ENCODE data around the gene CCNB2.
"Not testable (repeated sequence)": the region's sequence is repeated elsewhere in the genome, so short reads cannot be mapped to it uniquely, and the experiment has no call there.

Gene CCNB2

GRCh38 chr15:59104912-59105732 is at the start of gene CCNB2:
CCNB2 (plus strand) TSS chr15:59105146; CDS start chr15:59105269, 123 bp downstream.
- DNase-seq, result peak; percentile 43

DNA sequence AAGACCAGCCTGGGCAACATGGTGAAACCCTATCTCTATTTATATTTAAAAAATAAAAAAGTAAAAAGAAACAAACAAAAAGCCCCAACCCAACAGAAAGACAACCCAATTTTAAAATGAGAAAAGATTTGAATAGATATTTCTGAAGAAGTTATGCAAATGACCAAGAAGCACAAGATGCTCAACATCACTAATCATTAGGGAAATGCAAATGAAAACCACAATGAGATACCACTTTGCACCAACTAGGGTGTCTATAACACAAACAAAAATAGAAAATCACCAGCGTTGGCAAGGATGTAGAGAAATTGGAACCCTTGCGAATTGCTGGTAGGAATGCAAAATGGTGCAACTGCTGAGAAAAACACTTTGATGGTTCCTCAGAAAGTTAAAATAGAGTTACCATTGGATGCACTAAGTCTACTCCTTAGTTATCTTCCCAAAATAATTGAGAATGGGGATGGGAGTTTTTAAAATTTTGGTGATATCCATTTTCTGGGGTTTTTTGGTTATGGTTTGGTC is 45.8 kb upstream of the CCNB2 start:
- no peak for DNase-seq

GRCh38 chr15:59060348-59060747 is 44.6 kb upstream of the CCNB2 start:
- no peak for DNase-seq

GRCh38 chr15:59063042-59063441 is 41.9 kb upstream of the CCNB2 start:
- no peak for DNase-seq

- DNase-seq, result no peak
Observed at GRCh38 chr15:59069430-59069829, 35.5 kb upstream of the CCNB2 start.

DNA sequence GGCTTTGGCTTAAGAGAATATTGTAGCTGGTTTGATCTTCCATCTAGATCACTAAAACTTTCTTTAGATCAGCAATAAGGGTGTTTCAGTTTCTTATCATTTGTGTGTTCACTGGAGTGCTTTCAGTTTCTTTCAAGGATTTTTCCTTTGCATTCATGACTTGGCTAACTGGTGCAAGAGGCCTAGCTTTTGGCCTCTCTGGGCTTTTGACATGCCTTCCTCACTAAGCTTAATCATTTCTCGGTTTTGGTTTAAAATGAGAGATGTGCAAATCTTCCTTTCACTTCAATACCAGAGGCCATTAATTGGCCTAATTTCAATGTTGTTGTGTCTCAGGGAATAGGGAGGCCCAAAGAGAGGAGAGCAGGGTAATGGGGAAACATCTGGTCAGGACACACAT is 30.3 kb upstream of the CCNB2 start:
- no peak for DNase-seq

GRCh38 chr15:59087731-59088130 is 17.2 kb upstream of the CCNB2 start:
- no peak for DNase-seq

DNA sequence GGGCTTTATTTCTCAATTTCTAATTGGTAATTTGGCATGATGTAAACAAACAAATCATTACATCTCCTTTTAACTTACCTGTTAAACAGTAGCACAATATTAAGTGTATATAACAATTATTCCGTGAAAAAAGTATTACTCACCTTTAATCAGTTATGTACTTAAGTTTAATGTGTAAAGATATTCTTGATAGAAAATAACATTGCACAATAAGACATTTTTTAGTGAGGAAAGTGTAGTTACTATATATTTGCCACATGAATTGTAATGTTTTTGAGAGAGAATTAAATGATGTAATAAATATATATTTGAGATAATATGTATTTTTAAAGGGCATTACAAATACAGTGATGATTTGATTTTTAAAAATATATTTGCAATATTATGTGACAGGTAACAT is 10.9 kb upstream of the CCNB2 start:
- DNase-seq, result no peak

DNA sequence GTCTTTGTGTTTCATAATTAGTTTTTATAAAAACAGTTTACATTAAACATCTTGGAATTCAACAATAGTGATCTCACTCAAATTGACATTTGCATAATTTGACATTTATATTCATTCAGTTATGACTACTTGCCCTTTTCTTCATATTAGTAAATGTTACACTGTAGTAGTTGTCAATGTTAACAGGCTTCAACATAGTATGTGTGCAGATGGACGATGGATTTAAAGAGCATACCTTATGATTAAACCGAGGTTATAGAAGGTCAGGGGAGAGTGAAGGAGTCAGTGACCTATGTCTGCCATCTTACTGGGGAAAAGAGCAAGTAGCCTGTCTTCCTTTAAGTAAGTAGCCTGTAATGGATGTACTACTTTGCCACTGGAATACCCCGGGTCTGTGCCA is 8.5 kb upstream of the CCNB2 start:
- no peak for DNase-seq

- no peak for DNase-seq
Observed at GRCh38 chr15:59099162-59099685, 5.7 kb upstream of the CCNB2 start.

DNA sequence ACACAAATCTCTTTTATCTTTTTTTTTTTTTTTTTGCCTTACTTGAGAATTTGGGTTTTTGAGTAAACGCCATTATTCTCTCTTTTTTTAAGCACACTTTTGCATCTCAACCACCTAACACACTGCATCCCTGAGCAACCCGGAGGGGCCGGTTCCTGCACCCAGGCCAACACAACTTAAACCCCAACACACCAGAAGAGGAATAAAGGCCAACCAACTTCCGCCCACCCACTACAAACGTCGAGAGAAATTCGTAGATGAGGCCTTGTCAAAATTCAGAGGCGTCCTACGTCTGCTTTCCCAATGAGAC is 389 bp upstream of the CCNB2 start:
- no peak for DNase-seq

GRCh38 chr15:59105854-59106253 is 908 bp downstream of the CCNB2 start:
- no peak for DNase-seq

GRCh38 chr15:59111251-59111650 is 6.3 kb downstream of the CCNB2 start:
- DNase-seq, result no peak

- no peak for DNase-seq
Observed at GRCh38 chr15:59115047-59115446, 10.1 kb downstream of the CCNB2 start.

- DNase-seq, result no peak
Observed at GRCh38 chr15:59116141-59116540, 11.2 kb downstream of the CCNB2 start.

GRCh38 chr15:59116771-59117170 is 11.8 kb downstream of the CCNB2 start:
- no peak for DNase-seq

- DNase-seq, result no peak
Observed at GRCh38 chr15:59119625-59120024, 14.7 kb downstream of the CCNB2 start.

- DNase-seq, result no peak
Observed at GRCh38 chr15:59120937-59121336, 16.0 kb downstream of the CCNB2 start.

DNA sequence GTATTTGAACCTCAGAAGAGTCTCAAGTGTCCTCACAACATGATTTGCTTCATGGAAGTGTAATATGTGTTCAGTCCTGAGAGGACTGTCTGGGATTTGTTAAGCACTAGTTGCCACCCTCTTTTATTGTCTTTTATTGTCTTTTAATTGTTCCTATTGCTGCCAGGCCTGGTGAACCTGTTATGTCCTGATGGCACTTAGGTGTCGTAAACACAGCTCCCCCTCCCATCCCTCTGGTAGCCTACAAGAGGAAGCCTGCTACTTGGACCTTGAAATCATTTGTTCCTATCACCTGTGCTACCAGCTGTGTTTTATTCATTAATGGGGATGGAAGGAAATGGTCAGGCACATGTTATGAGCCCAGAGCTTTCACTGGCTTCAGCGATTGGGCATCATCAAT is 19.3 kb downstream of the CCNB2 start:
- DNase-seq, result no peak

GRCh38 chr15:59125683-59126082 is 20.7 kb downstream of the CCNB2 start:
- DNase-seq, result not testable (repeated sequence)

DNA sequence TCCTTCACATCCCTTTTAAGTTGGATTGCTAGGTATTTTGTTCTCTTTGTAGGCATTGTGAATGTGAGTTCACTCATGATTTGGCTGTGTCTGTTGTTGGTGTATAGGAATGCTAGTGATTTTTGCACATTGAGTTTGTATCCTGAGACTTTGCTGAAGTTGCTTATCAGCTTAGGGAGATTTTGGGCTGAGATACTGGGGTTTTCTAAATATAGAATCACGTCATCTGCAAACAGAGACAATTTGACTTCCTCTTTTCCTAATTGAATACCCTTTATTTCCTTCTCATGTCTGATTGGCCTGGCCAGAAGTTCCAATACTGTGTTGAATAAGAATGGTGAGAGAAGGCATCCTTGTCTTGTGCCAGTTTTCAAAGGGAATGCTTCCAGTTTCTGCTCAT is 22.3 kb downstream of the CCNB2 start:
- not testable (repeated sequence) for DNase-seq

DNA sequence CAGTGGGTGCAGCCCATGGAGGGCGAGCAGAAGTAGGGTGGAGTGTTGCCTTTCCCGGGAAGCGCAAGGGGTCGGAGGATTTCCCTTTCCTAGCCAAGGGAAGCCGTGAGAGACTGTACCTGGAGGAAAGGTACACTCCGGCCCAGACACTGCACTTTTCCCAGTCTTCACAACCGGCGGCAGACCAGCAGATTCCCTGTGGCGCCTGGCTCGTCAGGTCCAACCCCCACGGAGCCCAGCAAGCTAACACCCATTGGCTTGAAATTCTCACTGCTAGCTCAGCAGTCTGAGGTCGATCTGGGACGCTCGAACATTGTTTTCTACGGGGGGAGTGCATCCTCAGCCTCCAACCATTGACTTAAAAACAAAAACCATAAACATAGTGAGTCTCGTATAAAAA is 26.5 kb downstream of the CCNB2 start:
- no peak for DNase-seq

DNA sequence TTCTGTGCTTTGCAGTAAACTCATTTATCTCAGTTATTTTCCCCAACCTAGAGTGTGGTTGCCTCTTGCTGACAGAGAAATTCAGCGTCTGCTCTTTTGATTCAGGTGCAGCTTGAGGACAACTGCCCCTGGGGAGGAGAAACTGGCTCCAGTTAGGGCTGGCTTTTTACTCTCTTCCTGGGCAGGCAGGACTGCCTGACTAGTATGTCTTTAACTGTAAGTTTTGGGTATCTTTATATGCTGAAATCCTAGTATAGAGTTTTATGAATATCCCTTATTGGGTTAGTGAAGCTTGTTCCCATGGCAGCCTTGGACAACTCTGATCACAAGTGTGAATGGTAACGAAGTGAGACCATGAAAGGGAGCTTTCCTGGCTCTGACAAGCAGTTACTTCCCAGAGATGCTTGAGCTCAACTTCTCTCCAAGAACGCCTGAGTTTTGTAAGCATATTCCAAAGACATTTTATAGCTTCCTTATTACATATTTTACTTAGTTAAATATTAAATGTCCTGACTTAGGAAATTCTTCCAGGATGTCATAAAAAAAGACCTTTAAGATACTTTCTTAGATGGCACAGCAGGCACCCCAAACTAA is 27.1 kb downstream of the CCNB2 start:
- DNase-seq, result no peak

DNA sequence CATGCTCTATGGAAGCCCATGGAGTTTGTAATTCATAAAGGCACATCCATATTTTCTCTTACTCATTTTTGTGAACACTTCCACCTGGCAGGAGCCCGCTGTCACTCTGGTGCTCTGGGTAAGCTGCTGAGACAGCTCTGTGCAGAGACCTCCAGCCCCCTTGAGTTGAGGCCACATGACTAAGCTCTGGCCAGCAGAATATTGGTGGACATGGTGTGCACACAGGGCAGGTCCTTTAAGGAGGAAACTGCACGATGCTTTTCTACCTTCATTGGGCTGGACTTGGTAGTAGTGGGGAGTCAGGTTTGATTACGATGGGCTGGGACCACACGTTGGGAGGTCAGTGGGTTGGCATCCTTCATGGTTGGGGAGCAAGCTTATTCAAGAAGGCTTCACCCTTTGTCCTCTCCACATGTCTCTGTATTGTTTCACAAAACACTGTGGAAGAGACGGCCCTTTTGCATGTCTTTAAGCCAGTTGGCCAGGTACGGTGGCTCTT is 29.0 kb downstream of the CCNB2 start:
- DNase-seq, result no peak
